HG02571 (cell line): ENCODE results near the gene TMOD1.
"Not testable (repeated sequence)": the region's sequence is repeated elsewhere in the genome, so short reads cannot be mapped to it uniquely, and the experiment has no call there.

Experiments used
- ATAC-seq: cut with Tn5 transposase; IDR thresholded peaks from one replicate; pipeline ENCODE4 v1.9.1; 2021; ENCODE audit warnings: mild to moderate bottlenecking, moderate library complexity; ENCODE audit not compliant: unreplicated experiment

TMOD1 gene

DNA sequence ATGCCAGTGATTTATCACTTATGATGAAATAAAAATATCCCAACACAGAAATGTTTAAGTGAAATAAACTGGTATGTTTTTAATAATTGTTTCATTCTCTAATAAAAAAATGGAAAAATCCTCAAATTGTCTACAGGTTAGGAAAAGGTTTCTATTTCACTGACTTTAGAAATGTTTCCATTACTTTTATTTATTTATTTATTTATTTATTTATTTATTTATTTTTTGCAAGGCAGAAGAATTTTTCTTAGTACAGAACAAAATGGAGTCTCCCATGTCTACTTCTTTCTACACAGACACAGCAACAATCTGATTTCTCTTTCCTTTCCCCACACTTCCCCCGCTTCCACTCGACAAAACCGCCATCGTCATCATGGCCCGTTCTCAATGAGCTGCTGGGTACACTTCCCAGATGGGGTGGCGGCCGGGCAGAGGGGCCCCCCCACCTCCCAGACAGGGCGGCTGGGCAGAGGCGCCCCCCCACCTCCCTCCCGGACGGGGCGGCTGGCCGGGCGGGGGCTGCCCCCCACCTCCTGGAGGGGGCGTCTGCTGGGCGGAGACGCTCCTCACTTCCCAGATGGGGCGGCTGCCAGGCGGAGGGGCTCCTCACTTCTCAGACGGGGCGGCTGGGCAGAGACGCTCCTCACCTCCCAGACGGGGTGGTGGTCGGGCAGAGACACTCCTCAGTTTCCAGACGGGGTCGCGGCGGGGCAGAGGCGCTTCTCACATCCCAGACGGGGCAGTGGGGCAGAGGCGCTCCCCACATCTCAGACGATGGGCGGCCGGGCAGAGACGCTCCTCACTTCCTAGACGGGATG is 3.7 kb upstream of the TMOD1 start:
- not testable (repeated sequence) for ATAC-seq

- ATAC-seq, result not testable (repeated sequence)
These were observed 2.6 kb upstream of the TMOD1 start for GRCh38 chr9:97498846-97499245.

DNA sequence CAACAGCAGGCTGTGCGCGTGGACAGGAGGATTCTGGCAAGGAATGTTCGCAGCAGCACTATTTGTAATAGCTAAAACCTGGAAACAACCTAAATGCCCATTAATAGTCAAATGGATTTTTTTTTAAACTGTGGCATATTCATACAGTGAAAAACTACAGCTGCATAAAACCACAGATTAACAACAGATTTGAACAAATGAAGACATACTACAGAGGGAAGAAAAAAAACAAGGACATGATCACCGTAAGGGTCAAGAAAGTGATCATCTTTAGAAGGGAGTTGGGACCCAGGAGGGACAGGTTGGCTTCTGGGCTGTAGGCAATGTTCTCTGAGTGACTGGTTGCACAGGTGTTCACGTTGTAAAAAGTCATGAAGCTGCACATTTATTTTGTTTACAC is 1.2 kb upstream of the TMOD1 start:
- ATAC-seq, result no peak

DNA sequence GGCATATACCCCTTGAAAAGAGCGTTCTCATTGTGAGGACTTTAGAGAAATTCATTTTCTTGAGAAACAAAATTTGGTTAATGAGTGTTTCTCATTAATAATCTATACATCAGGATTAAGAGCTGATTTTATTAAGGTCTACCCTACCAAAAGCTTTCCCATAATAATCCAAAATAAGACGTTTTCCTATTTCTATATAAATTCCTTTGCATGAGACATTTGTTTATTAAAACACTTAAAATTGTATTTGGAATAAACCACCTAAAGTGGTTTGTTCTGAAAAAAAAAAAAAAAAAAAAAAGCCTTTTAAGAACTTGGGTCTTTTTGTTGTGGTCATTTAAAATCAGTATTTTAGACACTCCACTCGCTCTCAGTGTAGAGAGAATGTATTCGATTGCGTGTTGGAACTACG is 695 bp upstream of the TMOD1 start:
- ATAC-seq, result no peak

GRCh38 chr9:97501972-97502221 is 431 bp downstream of the TMOD1 start:
- ATAC-seq, result peak; percentile 32

DNA sequence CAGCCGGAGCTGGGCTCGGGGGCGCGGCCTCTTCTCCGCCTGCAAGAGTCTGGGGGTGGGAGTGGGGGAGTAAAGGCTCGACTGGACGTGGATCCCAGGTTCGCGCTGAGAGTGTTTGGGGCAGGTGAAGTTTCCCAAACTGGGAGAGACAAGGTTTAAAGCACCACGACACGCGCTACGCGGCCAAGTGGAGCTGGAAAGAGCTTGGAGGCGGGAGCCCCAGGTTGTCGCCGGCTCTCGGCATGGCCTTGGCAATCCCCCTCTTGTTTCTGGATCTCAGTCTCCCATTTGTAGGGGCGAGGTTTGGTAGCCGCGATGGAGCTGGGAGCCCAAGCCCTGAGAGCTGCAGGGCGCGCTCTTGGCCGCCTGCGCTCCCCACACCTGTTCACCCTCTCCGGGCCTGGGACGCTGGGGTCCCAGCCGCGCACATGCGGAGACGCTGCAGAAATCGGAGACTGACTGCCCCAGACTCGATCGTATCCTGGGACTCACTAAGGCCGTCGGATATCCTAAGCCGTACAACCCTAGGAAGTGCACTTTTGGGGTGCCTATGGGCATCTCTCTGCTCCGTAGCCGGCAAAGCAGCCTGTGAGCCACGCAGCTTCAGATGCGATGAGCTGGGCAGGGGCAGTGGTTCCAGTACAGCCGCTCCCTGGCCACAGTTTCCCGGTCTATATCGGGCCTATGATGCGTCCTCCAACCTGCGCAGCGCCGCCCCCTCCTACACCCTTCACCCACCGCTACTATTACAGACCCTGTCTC is 937 bp downstream of the TMOD1 start:
- no peak for ATAC-seq

GRCh38 chr9:97502984-97503861 is 1.8 kb downstream of the TMOD1 start:
- no peak for ATAC-seq

DNA sequence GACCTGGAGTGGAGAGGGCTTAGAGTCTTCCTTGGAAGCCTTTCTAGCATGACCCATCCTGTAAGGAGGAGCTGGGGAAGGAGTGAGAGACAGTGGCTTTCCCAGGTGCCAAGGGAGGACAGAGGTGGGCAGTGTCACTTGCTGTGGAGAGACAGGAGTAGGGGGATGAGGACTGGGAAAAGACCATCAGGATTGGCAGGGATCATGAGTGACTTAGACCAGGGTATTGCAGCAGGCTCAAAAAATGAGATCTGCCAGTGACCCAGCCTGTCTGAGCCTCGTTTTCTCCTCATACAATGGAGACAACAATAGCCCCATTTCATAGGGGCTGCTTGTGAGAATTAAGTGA is 2.4 kb downstream of the TMOD1 start:
- ATAC-seq, result no peak

GRCh38 chr9:97504381-97505216 is 3.1 kb downstream of the TMOD1 start:
- no peak for ATAC-seq

GRCh38 chr9:97505845-97506244 is 4.4 kb downstream of the TMOD1 start:
- ATAC-seq, result no peak

- ATAC-seq, result no peak
These were observed 4.8 kb downstream of the TMOD1 start for GRCh38 chr9:97506306-97506705.

GRCh38 chr9:97506787-97507186 is 5.3 kb downstream of the TMOD1 start:
- no peak for ATAC-seq

DNA sequence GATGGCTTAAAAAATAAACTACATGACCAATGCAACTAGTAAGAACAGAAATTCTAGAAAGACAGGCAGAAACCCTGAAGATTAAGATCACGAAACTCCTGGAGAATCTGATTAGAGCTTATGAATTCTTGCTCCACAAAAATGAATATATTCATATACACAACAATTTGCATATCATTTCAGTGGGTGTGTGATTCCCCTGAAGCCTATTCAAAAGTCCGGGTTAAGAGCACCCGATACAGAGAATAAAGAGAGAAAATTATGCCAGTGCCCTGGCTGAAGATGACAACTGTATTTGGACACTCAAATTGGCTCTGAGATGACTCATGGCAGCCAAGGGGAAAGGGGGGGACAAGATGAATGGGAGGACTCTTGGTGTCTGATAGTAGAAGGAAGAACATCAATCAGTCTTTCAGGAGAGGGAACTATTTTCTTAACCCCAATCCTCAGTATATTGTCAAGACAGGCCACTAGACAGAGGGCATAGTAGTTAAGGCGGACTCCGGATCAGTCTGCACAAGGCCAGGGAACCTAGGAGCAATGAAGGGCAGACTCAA is 6.0 kb downstream of the TMOD1 start:
- ATAC-seq, result no peak

DNA sequence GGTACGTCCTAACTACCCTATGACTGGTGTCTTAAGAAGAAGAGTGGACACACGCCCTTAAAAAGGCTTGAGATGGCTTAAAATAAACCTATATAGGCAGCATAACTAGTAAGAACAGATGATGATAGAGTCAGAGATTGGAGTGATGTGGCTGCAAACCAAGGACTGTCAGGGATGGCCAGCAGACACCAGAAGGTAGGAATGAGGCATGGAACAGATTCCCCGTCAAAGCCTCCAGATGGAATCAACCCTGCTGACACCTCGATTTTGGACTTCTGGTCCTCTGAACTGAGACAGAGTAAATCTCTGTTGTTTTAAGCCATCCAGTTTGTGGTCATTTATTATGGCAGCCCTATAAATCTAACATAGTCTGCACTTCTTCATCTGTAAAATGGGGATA is 7.4 kb downstream of the TMOD1 start:
- ATAC-seq, result no peak

- ATAC-seq, result peak; percentile 69
These were observed 9.6 kb downstream of the TMOD1 start for GRCh38 chr9:97510797-97511654.

DNA sequence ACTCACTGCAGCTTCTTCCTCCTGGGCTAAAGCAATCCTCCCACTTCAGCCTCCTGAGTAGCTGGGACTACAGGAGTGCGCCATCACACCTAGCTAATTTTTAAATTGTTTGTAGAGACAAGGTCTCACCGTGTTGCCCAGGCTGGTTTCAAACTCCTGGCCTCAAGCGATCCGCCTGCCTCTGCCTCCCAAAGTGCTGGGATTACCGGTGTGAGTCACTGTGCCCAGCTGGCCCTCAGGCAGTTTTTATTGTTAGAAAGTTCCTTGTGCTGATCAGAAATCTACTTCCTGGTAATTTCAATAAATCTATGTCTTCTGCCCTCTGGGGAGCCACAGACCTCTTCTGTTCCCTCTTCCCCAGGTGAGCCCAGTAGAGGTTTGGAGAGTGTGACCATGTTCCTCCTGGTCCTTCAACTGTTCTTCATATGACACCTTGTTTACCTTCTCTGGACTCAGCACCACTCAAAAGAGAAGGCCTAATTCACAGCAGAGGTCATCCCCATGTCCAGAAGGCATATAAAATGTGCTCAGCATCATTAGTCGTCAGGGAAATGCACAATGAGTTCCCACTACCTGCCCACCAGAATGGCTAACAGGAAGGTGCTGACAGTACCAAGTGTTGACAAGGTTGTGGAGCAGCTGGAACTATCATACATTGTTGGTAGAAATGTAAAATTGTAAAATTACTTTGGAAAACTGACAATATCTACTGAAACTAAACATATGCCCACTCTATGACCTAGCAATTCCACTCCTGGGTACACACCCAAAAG is 10.4 kb downstream of the TMOD1 start:
- ATAC-seq, result peak; percentile 10

DNA sequence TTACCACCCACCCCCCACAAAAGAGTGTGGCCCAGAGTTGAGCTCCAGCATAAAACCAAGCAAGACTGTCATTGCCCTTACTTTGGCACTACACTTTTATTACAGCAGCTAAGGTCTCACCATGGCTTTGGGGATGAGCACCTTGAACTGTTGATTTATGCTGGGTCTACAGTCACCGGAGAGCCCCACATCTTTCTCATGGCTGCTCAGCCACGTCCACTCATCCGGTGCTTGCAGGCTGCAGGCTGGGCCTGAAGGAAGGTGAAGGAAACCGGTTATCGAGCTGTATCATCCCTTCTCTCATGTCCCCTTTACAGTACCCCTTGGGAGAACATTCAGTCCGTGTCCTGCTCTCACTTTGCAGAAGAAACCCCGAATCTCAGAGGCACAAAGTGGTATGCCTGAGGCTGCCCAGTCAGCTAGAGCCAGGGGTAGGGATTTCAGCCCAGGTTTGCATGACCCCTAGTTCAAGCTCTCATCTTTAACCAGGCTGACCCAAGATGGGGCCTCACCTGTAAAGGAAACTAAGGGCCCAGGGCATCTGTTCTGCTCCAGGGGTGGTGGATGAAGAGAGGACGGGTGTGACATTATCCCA is 11.6 kb downstream of the TMOD1 start:
- no peak for ATAC-seq

DNA sequence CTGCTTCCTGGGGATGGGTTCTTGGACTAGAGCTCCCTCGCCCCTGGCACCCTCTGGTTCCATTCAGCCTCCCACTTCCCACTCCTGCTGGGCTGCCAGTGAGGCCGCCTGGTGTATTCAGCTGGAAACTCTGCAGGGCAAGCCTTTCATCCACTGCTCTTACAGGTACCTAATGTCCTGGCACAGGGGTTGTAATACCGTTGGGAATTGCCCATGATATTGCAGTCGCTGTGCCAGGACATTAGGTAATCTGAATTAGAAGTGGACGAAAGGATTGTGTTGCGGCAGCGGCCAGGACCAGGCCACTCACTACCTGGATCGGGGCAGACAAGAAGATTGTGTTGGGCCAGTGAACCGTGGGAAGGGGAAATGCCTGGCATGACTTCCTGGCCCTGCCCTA is 13.1 kb downstream of the TMOD1 start:
- ATAC-seq, result no peak
